Astrocyte of the cerebellum (primary cell): ENCODE results near the gene SUPT20HL1.

Source experiments
- DNase-seq: peaks from one replicate; pipeline ENCODE4 v3.0.0-alpha.2; 2011; ENCODE audit warnings: low read depth
- H3K4me3 ChIP-seq: 2 replicates; pipeline ENCODE4 v1.5.1; 2011; ENCODE audit warnings: mild to moderate bottlenecking, low read depth, low read length, moderate library complexity
- CTCF ChIP-seq: IDR thresholded peaks from 2 replicates; pipeline ENCODE4 v1.5.1; 2012; ENCODE audit warnings: low read length, low read depth, moderate library complexity, mild to moderate bottlenecking; ENCODE audit errors: missing control alignments
- in situ Hi-C: cut with HindIII; loops from 2 replicates; pipeline ENCODE4 v1.10.0; 2017; ENCODE audit warnings: low sequenced_read_pairs

SUPT20HL1 gene

GRCh38 chrX:24395775-24396174 lies 35.3 kb downstream of the SUPT20HL1 start:
- H3K4me3 ChIP-seq = no peak overlapping the region
- in situ Hi-C loops = loop anchor here (5.0 kb wide), 1 partner anchor 107 kb away; no protein-coding TSS in a partner anchor
- peak; percentile 68 for DNase-seq
- peak; percentile 70 for TF ChIP-seq CTCF

GRCh38 chrX:24396236-24396930 lies 35.9 kb downstream of the SUPT20HL1 start:
- in situ Hi-C loops = loop anchor here (5.0 kb wide), 1 partner anchor 106 kb away; no protein-coding TSS in a partner anchor
- no peak for TF ChIP-seq CTCF
- peak; percentile 80 for DNase-seq
- H3K4me3 ChIP-seq = no peak overlapping the region

GRCh38 chrX:24396931-24397279 lies 36.5 kb downstream of the SUPT20HL1 start:
- in situ Hi-C loops = loop anchor here (5.0 kb wide), 1 partner anchor 105 kb away; no protein-coding TSS in a partner anchor
- no peak for TF ChIP-seq CTCF
- no peak overlapping the region for H3K4me3 ChIP-seq
- DNase-seq = no peak

- H3K4me3 ChIP-seq = no peak overlapping the region
- DNase-seq = no peak
- in situ Hi-C loops = loop anchor here (5.0 kb wide), 1 partner anchor 104 kb away; no protein-coding TSS in a partner anchor
- TF ChIP-seq CTCF = no peak
Measured at GRCh38 chrX:24398766-24399165, 38.3 kb downstream of the SUPT20HL1 start.

- DNase-seq = no peak
- no peak overlapping the region for H3K4me3 ChIP-seq
- in situ Hi-C loops = loop anchor here (5.0 kb wide), 1 partner anchor 103 kb away; no protein-coding TSS in a partner anchor
- TF ChIP-seq CTCF = no peak
Measured at GRCh38 chrX:24399550-24399949, 39.1 kb downstream of the SUPT20HL1 start.

- DNase-seq = no peak
- in situ Hi-C loops = loop anchor here (5.0 kb wide), 1 partner anchor 74 kb away; no protein-coding TSS in a partner anchor
- no peak overlapping the region for H3K4me3 ChIP-seq
- TF ChIP-seq CTCF = no peak
Measured at GRCh38 chrX:24405959-24406358, 45.5 kb downstream of the SUPT20HL1 start.
